ENCODE data around the gene POGK.
"Not testable (repeated sequence)": the region's sequence is repeated elsewhere in the genome, so short reads cannot be mapped to it uniquely, and the experiment has no call there.

Gene POGK

DNA sequence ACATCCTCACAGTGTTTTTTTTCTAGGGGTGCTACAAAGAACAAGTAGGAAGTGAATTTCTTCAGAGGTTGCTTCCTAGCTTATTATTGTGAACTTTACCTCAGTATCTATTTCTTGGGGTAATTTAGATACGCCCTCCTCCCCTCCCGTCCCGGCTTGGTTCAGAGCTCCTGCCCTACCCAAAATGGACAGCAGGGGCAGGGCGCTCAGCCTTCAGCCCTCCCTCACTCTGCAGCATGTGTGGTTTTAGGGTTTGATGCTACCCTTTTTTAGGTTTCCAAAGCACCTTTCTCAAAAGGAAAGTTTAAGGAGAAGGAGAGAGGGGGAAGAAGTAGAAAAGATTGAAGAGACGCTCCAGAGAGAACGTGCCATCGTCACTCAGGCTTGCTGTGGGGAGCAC, 16.9 kb upstream of the POGK start:
- H3K36me3 ChIP-seq (ENCODE audit: control insufficient read depth in 2 of 2, insufficient read depth in 1 of 2, low read length in 2 of 2): no peaks in the 10 kb centered on the region
- no peaks in the 10 kb centered on the region for H3K9me3 ChIP-seq (ENCODE audit: control insufficient read depth, insufficient read depth, low read depth, low read length)
- H3K4me1 ChIP-seq (ENCODE audit: control insufficient read depth, insufficient read depth, low read length): no peaks in the 10 kb centered on the region
- no peak overlapping the region for H3K27ac ChIP-seq (ENCODE audit: extremely low read depth, low read depth, low read length)
- TF ChIP-seq SP3 (tag by site-specific recombination; IDR thresholded peaks at IDR 0.05): no peak
- TF ChIP-seq GLIS2 (tag by site-specific recombination; IDR thresholded peaks at IDR 0.05): no peak
- no peak for TF ChIP-seq ZNF510 (tag by site-specific recombination; IDR thresholded peaks at IDR 0.05; ENCODE audit: insufficient replicate concordance)
- ChIA-PET CTCF (interaction anchor here (0.9 to 2.1 kb wide), 3 partner anchors 8 to 236 kb away, joined by 3 to 7 read pairs (median 4); no protein-coding TSS in a partner anchor), POLR2A (no interaction called here)
- no peak overlapping the region for H3K4me3 ChIP-seq (ENCODE audit: low read depth, low read length)

GRCh38 chr1:166827426-166827825, 11.8 kb upstream of the POGK start:
- Histone ChIP-seq H3K9me3 (ENCODE audit: control insufficient read depth, insufficient read depth, low read depth, low read length) (no peaks in the 10 kb centered on the region), H3K4me1 (ENCODE audit: control insufficient read depth, insufficient read depth, low read length) (no peaks in the 10 kb centered on the region), H3K4me3 (ENCODE audit: low read depth, low read length) (no peak overlapping the region), H3K27ac (ENCODE audit: extremely low read depth, low read depth, low read length) (no peak overlapping the region), H3K36me3 (ENCODE audit: control insufficient read depth in 2 of 2, insufficient read depth in 1 of 2, low read length in 2 of 2) (no peaks in the 10 kb centered on the region)
- TF ChIP-seq OVOL3 (tag by site-specific recombination; IDR thresholded peaks at IDR 0.05) (no peak), ZNF558 (tag by site-specific recombination; IDR thresholded peaks at IDR 0.05) (no peak), REPIN1 (tag by site-specific recombination; IDR thresholded peaks at IDR 0.05; ENCODE audit: low read depth) (no peak), ZNF394 (tag by site-specific recombination; IDR thresholded peaks at IDR 0.05; ENCODE audit: borderline replicate concordance) (no peak), ZNF585B (tag by site-specific recombination; IDR thresholded peaks at IDR 0.05) (no peak), GLIS1 (tag by site-specific recombination; IDR thresholded peaks at IDR 0.05) (no peak), KLF1 (tag by site-specific recombination; IDR thresholded peaks at IDR 0.05) (no peak), KLF7 (tag by site-specific recombination; IDR thresholded peaks at IDR 0.05; ENCODE audit: borderline replicate concordance) (no peak), ZNF513 (tag by site-specific recombination; IDR thresholded peaks at IDR 0.05) (no peak), ZNF114 (tag by site-specific recombination; IDR thresholded peaks at IDR 0.05) (no peak), ZNF677 (tag by site-specific recombination; IDR thresholded peaks at IDR 0.05) (no peak), ZNF423 (tag by site-specific recombination; IDR thresholded peaks at IDR 0.05) (no peak), YY1 (tag by site-specific recombination; IDR thresholded peaks at IDR 0.05) (no peak), ZNF26 (tag by site-specific recombination; IDR thresholded peaks at IDR 0.05) (no peak), ZNF639 (tag by site-specific recombination; IDR thresholded peaks at IDR 0.05) (no peak), KLF9 (tag by site-specific recombination; IDR thresholded peaks at IDR 0.05; ENCODE audit: low read depth) (no peak)
- ChIA-PET POLR2A (no interaction called here), CTCF (no interaction called here)

- POLR2A ChIA-PET: not testable (repeated sequence)
- TF ChIP-seq ZNF707 (tag by site-specific recombination; IDR thresholded peaks at IDR 0.05): peak; percentile 89
Observed at GRCh38 chr1:166829762-166830161, 9.5 kb upstream of the POGK start.

More at GRCh38 chr1:166829762-166830161, 9.5 kb upstream of the POGK start:
- CTCF ChIA-PET; H3K4me1 ChIP-seq (ENCODE audit: control insufficient read depth, insufficient read depth, low read length); H3K27ac ChIP-seq (ENCODE audit: extremely low read depth, low read depth, low read length); H3K4me3 ChIP-seq (ENCODE audit: low read depth, low read length); H3K9me3 ChIP-seq (ENCODE audit: control insufficient read depth, insufficient read depth, low read depth, low read length); H3K36me3 ChIP-seq (ENCODE audit: control insufficient read depth in 2 of 2, insufficient read depth in 1 of 2, low read length in 2 of 2): not testable (repeated sequence)

All from HEK293 (cell line).